ENCODE results near the gene PUS10.

GRCh38 chr2:60925994-60926740 is 91.9 kb downstream of the PUS10 start:
- TF ChIP-seq CTCF (IDR thresholded peaks at IDR 0.05) (no peak), POLR2A (IDR thresholded peaks at IDR 0.05) (no peak)

Measured in testis (tissue), 2 donors.